Stomach (tissue), 4 donors: ENCODE results near the gene FLT3LG.

Experiments
- EP300 ChIP-seq: sonication (generic); formaldehyde crosslinking; IDR thresholded peaks from one replicate; pipeline ENCODE4 v1.6.1; 2017; ENCODE audit warnings: antibody characterized with exemption
- TF ChIP-seq, protein P1 (sequence below), 7 experiments: fragments of 450-650 bp in 4 of 7; fragments of 200-600 bp in 3 of 7; sonication (generic) in 3 of 7; IDR thresholded peaks; one replicate each; pipeline ENCODE4 v1.5.1; 2016 to 2019; ENCODE audit warnings: antibody characterized with exemption in 7 of 7, control low read depth in 2 of 7, mild to moderate bottlenecking in 1 of 7

DNA sequence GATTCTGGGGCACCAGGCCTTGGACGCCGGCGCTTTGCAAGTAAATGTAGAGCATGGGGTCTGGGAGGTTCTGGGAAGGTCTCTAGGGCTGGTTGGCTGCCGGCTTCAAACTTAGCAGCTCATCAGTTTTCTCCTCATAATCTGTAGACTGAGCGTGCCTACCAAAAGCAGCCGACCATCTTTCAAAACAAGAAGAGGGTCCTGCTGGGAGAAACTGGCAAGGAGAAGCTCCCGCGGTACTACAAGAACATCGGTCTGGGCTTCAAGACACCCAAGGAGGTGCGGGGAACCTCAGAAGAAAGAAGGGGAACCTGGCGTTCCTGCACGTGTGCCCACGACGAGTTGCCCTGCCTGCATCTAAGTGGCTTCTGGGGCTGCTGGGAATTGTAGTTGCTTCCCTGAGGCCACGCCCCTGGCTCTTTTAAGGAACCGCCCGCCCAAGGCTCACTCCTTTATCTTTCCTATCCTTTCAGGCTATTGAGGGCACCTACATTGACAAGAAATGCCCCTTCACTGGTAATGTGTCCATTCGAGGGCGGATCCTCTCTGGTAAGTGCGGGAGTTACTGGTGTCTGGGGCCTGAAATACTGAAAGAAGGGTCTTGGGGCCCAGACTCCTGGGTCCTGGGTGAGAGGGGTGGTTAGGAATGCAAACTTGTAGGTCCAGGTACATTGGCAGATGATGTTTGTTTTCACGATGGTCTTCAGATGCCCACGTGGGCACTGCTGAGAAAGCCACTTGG is 23.2 kb downstream of the FLT3LG start:
- TF ChIP-seq, protein P1, sequence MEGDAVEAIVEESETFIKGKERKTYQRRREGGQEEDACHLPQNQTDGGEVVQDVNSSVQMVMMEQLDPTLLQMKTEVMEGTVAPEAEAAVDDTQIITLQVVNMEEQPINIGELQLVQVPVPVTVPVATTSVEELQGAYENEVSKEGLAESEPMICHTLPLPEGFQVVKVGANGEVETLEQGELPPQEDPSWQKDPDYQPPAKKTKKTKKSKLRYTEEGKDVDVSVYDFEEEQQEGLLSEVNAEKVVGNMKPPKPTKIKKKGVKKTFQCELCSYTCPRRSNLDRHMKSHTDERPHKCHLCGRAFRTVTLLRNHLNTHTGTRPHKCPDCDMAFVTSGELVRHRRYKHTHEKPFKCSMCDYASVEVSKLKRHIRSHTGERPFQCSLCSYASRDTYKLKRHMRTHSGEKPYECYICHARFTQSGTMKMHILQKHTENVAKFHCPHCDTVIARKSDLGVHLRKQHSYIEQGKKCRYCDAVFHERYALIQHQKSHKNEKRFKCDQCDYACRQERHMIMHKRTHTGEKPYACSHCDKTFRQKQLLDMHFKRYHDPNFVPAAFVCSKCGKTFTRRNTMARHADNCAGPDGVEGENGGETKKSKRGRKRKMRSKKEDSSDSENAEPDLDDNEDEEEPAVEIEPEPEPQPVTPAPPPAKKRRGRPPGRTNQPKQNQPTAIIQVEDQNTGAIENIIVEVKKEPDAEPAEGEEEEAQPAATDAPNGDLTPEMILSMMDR (IDR thresholded peaks at IDR 0.05), result no peak
- TF ChIP-seq EP300, result no peak
